ENCODE results near the gene GALNT14.

GALNT14 gene

GRCh38 chr2:30947686-30948085 is 190.6 kb downstream of the GALNT14 start:
- no peak overlapping the region for H3K4me3 ChIP-seq (ENCODE audit: low read length, poor library complexity, severe bottlenecking)
- H3K4me2 ChIP-seq (ENCODE audit: low read depth, low read length, poor library complexity, severe bottlenecking): no peak overlapping the region
- H3K9me3 ChIP-seq (ENCODE audit: insufficient read depth, low read depth, low read length): no peaks in the 10 kb centered on the region
- H3K36me3 ChIP-seq (ENCODE audit: insufficient read depth, low read length): no peaks in the 10 kb centered on the region
- no peaks in the 10 kb centered on the region for H3K79me2 ChIP-seq (ENCODE audit: insufficient read depth, low read length)
- no peak overlapping the region for H3K9ac ChIP-seq (ENCODE audit: low read depth, low read length, poor library complexity, severe bottlenecking)
- H3K9me2 ChIP-seq (replicated peaks; ENCODE audit: low read depth, low read length): no peaks in the 10 kb centered on the region
- H3F3A ChIP-seq (ENCODE audit: low read depth): no peaks in the 10 kb centered on the region
- H3K4me1 ChIP-seq (ENCODE audit: insufficient read depth, low read length, poor library complexity, severe bottlenecking): no peaks in the 10 kb centered on the region
- H3K27me3 ChIP-seq (ENCODE audit: insufficient read depth, low read length, poor library complexity, severe bottlenecking): no peaks in the 10 kb centered on the region
- no peaks in the 10 kb centered on the region for H4K20me1 ChIP-seq (ENCODE audit: insufficient read depth, low read length, poor library complexity, severe bottlenecking)
- no peak overlapping the region for H2AFZ ChIP-seq (ENCODE audit: low read length)
- TF ChIP-seq CTCF (conservative IDR thresholded peaks at IDR 0.05; ENCODE audit: low read length) (no peak), EZH2phosphoT487 (IDR thresholded peaks at IDR 0.05; ENCODE audit: borderline replicate concordance) (no peak)

GRCh38 chr2:30942419-30942818 is 195.8 kb downstream of the GALNT14 start:
- H3K9me3 ChIP-seq (ENCODE audit: insufficient read depth, low read depth, low read length): no peaks in the 10 kb centered on the region
- H3K9me2 ChIP-seq (replicated peaks; ENCODE audit: low read depth, low read length): no peaks in the 10 kb centered on the region
- H3K4me2 ChIP-seq (ENCODE audit: low read depth, low read length, poor library complexity, severe bottlenecking): no peak overlapping the region
- H3K4me1 ChIP-seq (ENCODE audit: insufficient read depth, low read length, poor library complexity, severe bottlenecking): no peaks in the 10 kb centered on the region
- no peak overlapping the region for H3K9ac ChIP-seq (ENCODE audit: low read depth, low read length, poor library complexity, severe bottlenecking)
- no peaks in the 10 kb centered on the region for H3F3A ChIP-seq (ENCODE audit: low read depth)
- H3K36me3 ChIP-seq (ENCODE audit: insufficient read depth, low read length): no peaks in the 10 kb centered on the region
- TF ChIP-seq CTCF (conservative IDR thresholded peaks at IDR 0.05; ENCODE audit: low read length) (no peak), EZH2phosphoT487 (IDR thresholded peaks at IDR 0.05; ENCODE audit: borderline replicate concordance) (no peak)
- no peak overlapping the region for H2AFZ ChIP-seq (ENCODE audit: low read length)
- H3K79me2 ChIP-seq (ENCODE audit: insufficient read depth, low read length): no peaks in the 10 kb centered on the region
- no peak overlapping the region for H3K4me3 ChIP-seq (ENCODE audit: low read length, poor library complexity, severe bottlenecking)
- H4K20me1 ChIP-seq (ENCODE audit: insufficient read depth, low read length, poor library complexity, severe bottlenecking): no peaks in the 10 kb centered on the region
- H3K27me3 ChIP-seq (ENCODE audit: insufficient read depth, low read length, poor library complexity, severe bottlenecking): no peaks in the 10 kb centered on the region

GRCh38 chr2:30940839-30941238 is 197.4 kb downstream of the GALNT14 start:
- TF ChIP-seq EZH2phosphoT487 (IDR thresholded peaks at IDR 0.05; ENCODE audit: borderline replicate concordance) (no peak), CTCF (conservative IDR thresholded peaks at IDR 0.05; ENCODE audit: low read length) (no peak)
- no peaks in the 10 kb centered on the region for H3K79me2 ChIP-seq (ENCODE audit: insufficient read depth, low read length)
- H3K36me3 ChIP-seq (ENCODE audit: insufficient read depth, low read length): no peaks in the 10 kb centered on the region
- H3F3A ChIP-seq (ENCODE audit: low read depth): no peaks in the 10 kb centered on the region
- no peaks in the 10 kb centered on the region for H3K9me2 ChIP-seq (replicated peaks; ENCODE audit: low read depth, low read length)
- no peaks in the 10 kb centered on the region for H3K27me3 ChIP-seq (ENCODE audit: insufficient read depth, low read length, poor library complexity, severe bottlenecking)
- no peaks in the 10 kb centered on the region for H3K4me1 ChIP-seq (ENCODE audit: insufficient read depth, low read length, poor library complexity, severe bottlenecking)
- H3K4me2 ChIP-seq (ENCODE audit: low read depth, low read length, poor library complexity, severe bottlenecking): no peak overlapping the region
- no peak overlapping the region for H3K9ac ChIP-seq (ENCODE audit: low read depth, low read length, poor library complexity, severe bottlenecking)
- no peak overlapping the region for H3K4me3 ChIP-seq (ENCODE audit: low read length, poor library complexity, severe bottlenecking)
- H2AFZ ChIP-seq (ENCODE audit: low read length): no peak overlapping the region
- H3K9me3 ChIP-seq (ENCODE audit: insufficient read depth, low read depth, low read length): no peaks in the 10 kb centered on the region
- H4K20me1 ChIP-seq (ENCODE audit: insufficient read depth, low read length, poor library complexity, severe bottlenecking): no peaks in the 10 kb centered on the region
